ENCODE results near the gene IFT25.

- TF ChIP-seq POLR2A (IDR thresholded peaks at IDR 0.05; ENCODE audit: low read depth), result peak; percentile 68
- TF ChIP-seq EP300 (IDR thresholded peaks at IDR 0.05), result no peak
- no peak for TF ChIP-seq CTCF (IDR thresholded peaks at IDR 0.05)
- peak; percentile 81 to 85 for TF ChIP-seq POLR2AphosphoS5 (IDR thresholded peaks at IDR 0.05)
These were observed 55.9 kb downstream of the IFT25 start, which contains the start of gene YIPF1 for GRCh38 chr1:53889304-53890298.
